HCT116 (cell line): ENCODE measurements around the gene MAPK8IP1. TPM values are rescaled to one million over a fixed set of nuclear protein-coding genes. Genes with fewer than 3 reads are reported as not detected.

ENCODE experiments used
- ATAC-seq: fragments of 200-7000 bp; cut with Tn5 transposase; 2 replicates; pipeline ENCODE4 v1.9.1; 2020; ENCODE audit warnings: mild to moderate bottlenecking, moderate library complexity
- BruUV-seq: library from RNA; stranded (reverse); fragments of 400-500 nt; replicated peaks from 2 replicates; lab custom pipeline; 2021; lab: Mats Ljungman, UMichigan
- CTCF ChIA-PET: fragments of 300-600 bp; sonication (Branson Sonifier 250); formaldehyde crosslinking; loops from one replicate; lab custom pipeline; 2021; ENCODE audit warnings: antibody characterized with exemption; lab: Charles Lee
- POLR2A ChIA-PET: fragments of 300-600, 350-600 bp; sonication (Branson Sonifier 250); formaldehyde crosslinking; loops from one replicate; lab custom pipeline; 2021; ENCODE audit warnings: antibody characterized with exemption; lab: Charles Lee
- RAD21 ChIA-PET, 2 experiments: fragments of 300-600 bp; sonication (Branson Sonifier 250); formaldehyde crosslinking; loops; one replicate each; lab custom pipeline; 2023; ENCODE audit warnings: low total read pairs in 2 of 2; ENCODE audit not compliant: uncharacterized antibody in 2 of 2, unreplicated experiment in 2 of 2, low non-redundant PET in 1 of 2; lab: Charles Lee
- DNase-seq: peaks from one replicate; pipeline ENCODE4 v3.0.0-alpha.2; 2010; ENCODE audit warnings: low read depth, low spot score
- H2AFZ ChIP-seq: fragments of 200-600 bp; shearing (Covaris generic), sonication (generic); 2 replicates; pipeline ENCODE4 v1.6.1; 2017; ENCODE audit warnings: low read depth, mixed run types, mixed read lengths, antibody characterized with exemption, low read length; ENCODE audit not compliant: poor library complexity, severe bottlenecking
- H3K27ac ChIP-seq: 2 replicates; pipeline ENCODE4 v1.5.1; 2012; ENCODE audit warnings: low read depth, low read length
- H3K27me3 ChIP-seq: fragments of 200-600 bp; sonication (generic); 2 replicates; pipeline ENCODE4 v1.6.1; 2016; ENCODE audit warnings: mixed run types, low read length, mixed read lengths; ENCODE audit not compliant: insufficient read depth
- H3K36me3 ChIP-seq, 2 experiments: fragments of 200-500 bp in 1 of 2; fragments of 200-600 bp in 1 of 2; sonication (Bioruptor generic) in 1 of 2; sonication (generic) in 1 of 2; 2 replicates each; pipeline versions ENCODE4 v1.5.1 to v1.6.1; 2014 to 2016; ENCODE audit warnings: low read length in 2 of 2, inconsistent platforms in 1 of 2, mixed read lengths in 1 of 2, mixed run types in 1 of 2; ENCODE audit not compliant: insufficient read depth in 2 of 2, control insufficient read depth in 1 of 2
- H3K4me1 ChIP-seq, 2 experiments: fragments of 200-600 bp in 1 of 2; sonication (generic) in 1 of 2; 2 replicates each; pipeline versions ENCODE4 v1.5.1 to v1.6.1; 2012 to 2017; ENCODE audit warnings: low read length in 2 of 2, inconsistent platforms in 1 of 2, mild to moderate bottlenecking in 1 of 2, mixed read lengths in 1 of 2, mixed run types in 1 of 2, moderate library complexity in 1 of 2; ENCODE audit not compliant: insufficient read depth in 2 of 2, control insufficient read depth in 1 of 2
- H3K4me2 ChIP-seq: fragments of 200-600 bp; sonication (generic); 2 replicates; pipeline ENCODE4 v1.6.1; 2017; ENCODE audit warnings: mixed run types, low read length, mixed read lengths
- H3K4me3 ChIP-seq, 2 experiments: fragments of 200-600 bp in 1 of 2; sonication (generic) in 1 of 2; replicated peaks in 1 of 2; 2 replicates each; pipeline ENCODE4 v1.5.1; 2011 to 2016; ENCODE audit warnings: low read length in 2 of 2, control low read depth in 1 of 2, low read depth in 1 of 2, mild to moderate bottlenecking in 1 of 2, mixed read lengths in 1 of 2, mixed run types in 1 of 2
- H3K79me2 ChIP-seq: fragments of 200-600 bp; sonication (generic); 2 replicates; pipeline ENCODE4 v1.6.1; 2017; ENCODE audit warnings: mild to moderate bottlenecking, mixed run types, low read length, moderate library complexity, mixed read lengths; ENCODE audit not compliant: insufficient read depth
- H3K9ac ChIP-seq: fragments of 200-600 bp; sonication (generic); 2 replicates; pipeline ENCODE4 v1.6.1; 2016; ENCODE audit warnings: low read length, mixed read lengths
- H3K9me2 ChIP-seq: fragments of 200-600 bp; sonication (generic), shearing (Covaris generic); 2 replicates; pipeline ENCODE4 v1.6.1; 2017; ENCODE audit warnings: mixed run types, mild to moderate bottlenecking, moderate library complexity; ENCODE audit not compliant: insufficient read depth
- H3K9me3 ChIP-seq, 2 experiments: fragments of 200-500 bp in 1 of 2; fragments of 200-600 bp in 1 of 2; sonication (Bioruptor generic) in 1 of 2; sonication (generic) in 1 of 2; 2 replicates each; pipeline ENCODE4 v1.6.1; 2014 to 2017; ENCODE audit warnings: low read length in 2 of 2, mixed read lengths in 2 of 2, inconsistent platforms in 1 of 2, low read depth in 1 of 2, mild to moderate bottlenecking in 1 of 2, mixed run types in 1 of 2, moderate library complexity in 1 of 2; ENCODE audit not compliant: control insufficient read depth in 1 of 2, insufficient read depth in 1 of 2
- H4K20me1 ChIP-seq: fragments of 200-600 bp; sonication (generic), shearing (Covaris generic); 2 replicates; pipeline ENCODE4 v1.6.1; 2017; ENCODE audit warnings: mixed run types, mild to moderate bottlenecking, moderate library complexity; ENCODE audit not compliant: insufficient read depth
- CBX3 ChIP-seq: IDR thresholded peaks from 2 replicates; pipeline ENCODE4 v1.6.1; 2012; ENCODE audit warnings: low read depth
- CEBPB ChIP-seq: IDR thresholded peaks from 2 replicates; pipeline ENCODE4 v1.6.1; 2012; ENCODE audit warnings: low read depth
- EGR1 ChIP-seq: IDR thresholded peaks from 2 replicates; pipeline ENCODE4 v1.6.1; 2012; ENCODE audit warnings: low read depth
- ELF1 ChIP-seq: IDR thresholded peaks from 2 replicates; pipeline ENCODE4 v1.6.1; 2012; ENCODE audit warnings: low read depth, borderline replicate concordance
- EZH2phosphoT487 ChIP-seq: fragments of 200-600 bp; IDR thresholded peaks from 2 replicates; pipeline ENCODE4 v1.6.1; 2018; ENCODE audit warnings: antibody characterized with exemption, borderline replicate concordance
- FOSL1 ChIP-seq: IDR thresholded peaks from 2 replicates; pipeline ENCODE4 v1.6.1; 2012; ENCODE audit warnings: low read depth
- JUND ChIP-seq: IDR thresholded peaks from 2 replicates; pipeline ENCODE4 v1.6.1; 2012
- POLR2A ChIP-seq: IDR thresholded peaks from 2 replicates; pipeline ENCODE4 v1.7.0; 2011; ENCODE audit warnings: borderline replicate concordance; ENCODE audit not compliant: insufficient read depth, insufficient read length; ENCODE audit errors: extremely low read depth
- SIN3A ChIP-seq: IDR thresholded peaks from 2 replicates; pipeline ENCODE4 v1.6.1; 2012; ENCODE audit warnings: low read depth
- SP1 ChIP-seq: IDR thresholded peaks from 2 replicates; pipeline ENCODE4 v1.6.1; 2012; ENCODE audit warnings: low read depth
- SRF ChIP-seq: IDR thresholded peaks from 2 replicates; pipeline ENCODE4 v1.6.1; 2012; ENCODE audit warnings: low read depth
- TCF7L2 ChIP-seq: IDR thresholded peaks from 2 replicates; pipeline ENCODE4 v1.7.0; 2011; ENCODE audit warnings: borderline replicate concordance, inconsistent platforms; ENCODE audit not compliant: insufficient read depth, insufficient read length; ENCODE audit errors: extremely low read depth
- YY1 ChIP-seq: IDR thresholded peaks from 2 replicates; pipeline ENCODE4 v1.6.1; 2011; ENCODE audit warnings: low read length, low read depth, moderate library complexity, mild to moderate bottlenecking; ENCODE audit not compliant: insufficient replicate concordance; ENCODE audit errors: extremely low read depth
- ZFX ChIP-seq: fragments of 450-650 bp; IDR thresholded peaks from 2 replicates; pipeline ENCODE4 v1.6.1; 2017
- ZNF274 ChIP-seq: fragments of 200-500 bp; sonication (Bioruptor generic); IDR thresholded peaks from 2 replicates; pipeline ENCODE4 v1.6.1; 2014; ENCODE audit warnings: mild to moderate bottlenecking, low read depth, low read length, inconsistent platforms
- intact Hi-C: fragments of 100-400 bp; cut with micrococcal nuclease; formaldehyde crosslinking; loops from 2 replicates; pipeline ENCODE4 v1.10.0; 2022
- total RNA-seq: library from RNA; stranded (reverse); gene quantifications from one replicate; pipeline ENCODE4 v1.2.1, GENCODE V29; 2021; ENCODE audit not compliant: unreplicated experiment
- TF ChIP-seq, protein P1 (sequence below): IDR thresholded peaks from 2 replicates; pipeline ENCODE4 v1.6.1; 2012; ENCODE audit warnings: low read depth
- TF ChIP-seq, protein P2 (sequence below), 3 experiments: fragments of 200-600 bp in 1 of 3; sonication (generic) in 1 of 3; IDR thresholded peaks in 2 of 3; conservative IDR thresholded peaks in 1 of 3; 2 replicates each; pipeline ENCODE4 v1.5.1; 2012 to 2017; ENCODE audit warnings: low read depth in 2 of 3, low read length in 2 of 3, antibody characterized with exemption in 1 of 3, borderline replicate concordance in 1 of 3, control low read depth in 1 of 3, mild to moderate bottlenecking in 1 of 3, mixed read lengths in 1 of 3, mixed run types in 1 of 3, moderate library complexity in 1 of 3; ENCODE audit not compliant: insufficient read depth in 1 of 3
- TF ChIP-seq, protein P3 (sequence below): IDR thresholded peaks from 2 replicates; pipeline ENCODE4 v1.6.1; 2011; ENCODE audit warnings: mild to moderate bottlenecking, low read length, moderate library complexity; ENCODE audit not compliant: insufficient replicate concordance; ENCODE audit errors: extremely low read depth

MAPK8IP1 gene
- total RNA-seq, 1 experiment from 2014 or later = 10.1 TPM

DNA sequence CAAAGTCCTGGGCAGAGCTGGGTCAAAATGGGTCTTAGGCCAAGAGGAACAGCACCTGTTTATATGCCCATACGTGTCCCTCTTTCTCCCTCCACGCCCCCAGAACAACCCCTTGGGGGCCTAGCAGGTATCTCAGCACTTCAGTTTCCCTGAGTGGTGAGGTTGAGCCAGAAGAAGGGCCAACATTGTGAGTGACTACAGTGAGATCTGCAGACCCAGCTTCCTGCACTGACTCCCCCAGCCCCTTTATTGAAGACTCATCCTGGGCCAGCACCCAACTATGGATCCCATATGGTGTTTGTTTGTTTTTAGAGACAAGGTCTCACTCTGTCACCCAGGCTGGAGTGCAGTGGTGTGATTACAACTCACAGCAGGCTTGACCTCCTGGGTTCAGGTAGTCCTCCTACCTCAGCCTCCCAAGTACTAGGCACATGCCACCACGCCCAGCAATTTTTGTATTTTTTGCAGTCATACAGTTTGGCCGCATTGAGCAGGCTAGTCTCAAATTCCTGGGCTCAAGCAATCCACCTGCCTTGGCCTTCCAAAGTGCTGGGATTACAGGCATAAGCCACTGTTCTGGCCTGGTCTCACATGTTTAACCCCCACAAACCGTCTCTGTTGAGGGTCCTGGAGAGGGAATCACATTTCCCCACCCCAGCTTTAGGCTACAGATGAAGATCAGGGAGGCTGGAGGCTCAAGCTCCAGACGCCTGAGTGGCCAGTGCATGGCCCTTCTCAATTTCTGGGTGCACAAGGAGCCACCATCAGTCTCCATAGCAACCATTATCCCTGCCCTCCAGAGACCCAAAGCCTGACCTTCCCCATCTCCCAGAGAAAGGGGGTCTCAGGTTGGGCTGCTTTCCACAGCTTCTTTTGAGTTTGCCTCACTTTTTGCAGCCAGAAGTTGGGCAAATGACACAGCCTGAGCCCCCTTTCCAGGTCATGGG lies 35.4 kb downstream of the MAPK8IP1 start:
- H3K9ac ChIP-seq = no peak overlapping the region
- DNase-seq (no peak), ATAC-seq (no peak)
- H3K27me3 ChIP-seq = no peaks in the 10 kb centered on the region
- ChIA-PET POLR2A (no interaction called here), RAD21 (no interaction called here), CTCF (no interaction called here)
- H3K79me2 ChIP-seq = peaks cover 27% of the 10 kb centered on the region
- no peaks in the 10 kb centered on the region for H4K20me1 ChIP-seq
- H3K9me2 ChIP-seq = no peaks in the 10 kb centered on the region
- peaks cover 17 to 31% of the 10 kb centered on the region in 2 experiments for H3K4me1 ChIP-seq
- peak overlapping the region; percentile 88; the same call in 1 of the 2 replicates for H3K27ac ChIP-seq
- H3K9me3 ChIP-seq = no peaks in the 10 kb centered on the region
- peaks cover 0 to 13% of the 10 kb centered on the region in 2 experiments; a peak in 3 of 4 replicates for H3K36me3 ChIP-seq
- 0 out of 2 replicates have a peak overlapping the region, but pooled peaks have one; percentile 95 for H3K4me2 ChIP-seq
- no peak overlapping the region for H2AFZ ChIP-seq
- H3K4me3 ChIP-seq = no peak overlapping the region
- BruUV-seq = no TSS peak
- TF ChIP-seq SIN3A = no peak
- no peak for TF ChIP-seq JUND
- no peak for TF ChIP-seq ZFX
- TF ChIP-seq ZNF274 = no peak
- TF ChIP-seq FOSL1 = no peak
- TF ChIP-seq, protein P1, sequence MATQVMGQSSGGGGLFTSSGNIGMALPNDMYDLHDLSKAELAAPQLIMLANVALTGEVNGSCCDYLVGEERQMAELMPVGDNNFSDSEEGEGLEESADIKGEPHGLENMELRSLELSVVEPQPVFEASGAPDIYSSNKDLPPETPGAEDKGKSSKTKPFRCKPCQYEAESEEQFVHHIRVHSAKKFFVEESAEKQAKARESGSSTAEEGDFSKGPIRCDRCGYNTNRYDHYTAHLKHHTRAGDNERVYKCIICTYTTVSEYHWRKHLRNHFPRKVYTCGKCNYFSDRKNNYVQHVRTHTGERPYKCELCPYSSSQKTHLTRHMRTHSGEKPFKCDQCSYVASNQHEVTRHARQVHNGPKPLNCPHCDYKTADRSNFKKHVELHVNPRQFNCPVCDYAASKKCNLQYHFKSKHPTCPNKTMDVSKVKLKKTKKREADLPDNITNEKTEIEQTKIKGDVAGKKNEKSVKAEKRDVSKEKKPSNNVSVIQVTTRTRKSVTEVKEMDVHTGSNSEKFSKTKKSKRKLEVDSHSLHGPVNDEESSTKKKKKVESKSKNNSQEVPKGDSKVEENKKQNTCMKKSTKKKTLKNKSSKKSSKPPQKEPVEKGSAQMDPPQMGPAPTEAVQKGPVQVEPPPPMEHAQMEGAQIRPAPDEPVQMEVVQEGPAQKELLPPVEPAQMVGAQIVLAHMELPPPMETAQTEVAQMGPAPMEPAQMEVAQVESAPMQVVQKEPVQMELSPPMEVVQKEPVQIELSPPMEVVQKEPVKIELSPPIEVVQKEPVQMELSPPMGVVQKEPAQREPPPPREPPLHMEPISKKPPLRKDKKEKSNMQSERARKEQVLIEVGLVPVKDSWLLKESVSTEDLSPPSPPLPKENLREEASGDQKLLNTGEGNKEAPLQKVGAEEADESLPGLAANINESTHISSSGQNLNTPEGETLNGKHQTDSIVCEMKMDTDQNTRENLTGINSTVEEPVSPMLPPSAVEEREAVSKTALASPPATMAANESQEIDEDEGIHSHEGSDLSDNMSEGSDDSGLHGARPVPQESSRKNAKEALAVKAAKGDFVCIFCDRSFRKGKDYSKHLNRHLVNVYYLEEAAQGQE = no peak
- no peak for TF ChIP-seq EZH2phosphoT487
- TF ChIP-seq ELF1 = no peak
- no peak for TF ChIP-seq EGR1
- no peak for TF ChIP-seq YY1
- TF ChIP-seq CEBPB = no peak
- no peak for TF ChIP-seq SRF
- no peak for TF ChIP-seq TCF7L2
- no peak for TF ChIP-seq CBX3
- no peak for TF ChIP-seq SP1
- TF ChIP-seq, protein P2, sequence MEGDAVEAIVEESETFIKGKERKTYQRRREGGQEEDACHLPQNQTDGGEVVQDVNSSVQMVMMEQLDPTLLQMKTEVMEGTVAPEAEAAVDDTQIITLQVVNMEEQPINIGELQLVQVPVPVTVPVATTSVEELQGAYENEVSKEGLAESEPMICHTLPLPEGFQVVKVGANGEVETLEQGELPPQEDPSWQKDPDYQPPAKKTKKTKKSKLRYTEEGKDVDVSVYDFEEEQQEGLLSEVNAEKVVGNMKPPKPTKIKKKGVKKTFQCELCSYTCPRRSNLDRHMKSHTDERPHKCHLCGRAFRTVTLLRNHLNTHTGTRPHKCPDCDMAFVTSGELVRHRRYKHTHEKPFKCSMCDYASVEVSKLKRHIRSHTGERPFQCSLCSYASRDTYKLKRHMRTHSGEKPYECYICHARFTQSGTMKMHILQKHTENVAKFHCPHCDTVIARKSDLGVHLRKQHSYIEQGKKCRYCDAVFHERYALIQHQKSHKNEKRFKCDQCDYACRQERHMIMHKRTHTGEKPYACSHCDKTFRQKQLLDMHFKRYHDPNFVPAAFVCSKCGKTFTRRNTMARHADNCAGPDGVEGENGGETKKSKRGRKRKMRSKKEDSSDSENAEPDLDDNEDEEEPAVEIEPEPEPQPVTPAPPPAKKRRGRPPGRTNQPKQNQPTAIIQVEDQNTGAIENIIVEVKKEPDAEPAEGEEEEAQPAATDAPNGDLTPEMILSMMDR (IDR thresholded peaks at IDR 0.05 in 2 of 3, conservative IDR thresholded peaks at IDR 0.05 in 1 of 3; ENCODE audit: borderline replicate concordance in 1 of 3, insufficient read depth in 1 of 3, low read depth in 2 of 3, low read length in 2 of 3) = no peak
- no peak for TF ChIP-seq POLR2A
- TF ChIP-seq, protein P3, sequence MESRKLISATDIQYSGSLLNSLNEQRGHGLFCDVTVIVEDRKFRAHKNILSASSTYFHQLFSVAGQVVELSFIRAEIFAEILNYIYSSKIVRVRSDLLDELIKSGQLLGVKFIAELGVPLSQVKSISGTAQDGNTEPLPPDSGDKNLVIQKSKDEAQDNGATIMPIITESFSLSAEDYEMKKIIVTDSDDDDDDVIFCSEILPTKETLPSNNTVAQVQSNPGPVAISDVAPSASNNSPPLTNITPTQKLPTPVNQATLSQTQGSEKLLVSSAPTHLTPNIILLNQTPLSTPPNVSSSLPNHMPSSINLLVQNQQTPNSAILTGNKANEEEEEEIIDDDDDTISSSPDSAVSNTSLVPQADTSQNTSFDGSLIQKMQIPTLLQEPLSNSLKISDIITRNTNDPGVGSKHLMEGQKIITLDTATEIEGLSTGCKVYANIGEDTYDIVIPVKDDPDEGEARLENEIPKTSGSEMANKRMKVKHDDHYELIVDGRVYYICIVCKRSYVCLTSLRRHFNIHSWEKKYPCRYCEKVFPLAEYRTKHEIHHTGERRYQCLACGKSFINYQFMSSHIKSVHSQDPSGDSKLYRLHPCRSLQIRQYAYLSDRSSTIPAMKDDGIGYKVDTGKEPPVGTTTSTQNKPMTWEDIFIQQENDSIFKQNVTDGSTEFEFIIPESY = no peak
- TF ChIP-seq, all 23 proteins: peak for 0
- intact Hi-C loops = no loop called here
